CD4-positive, alpha-beta T cell treated with Interleukin-4 for 4 hours (primary cell): Measurements from ENCODE around the gene ASAP2.
"Not testable (repeated sequence)": the region's sequence is repeated elsewhere in the genome, so short reads cannot be mapped to it uniquely, and the experiment has no call there.

ENCODE experiments used
- DNase-seq: peaks from one replicate; pipeline ENCODE4 v3.0.0-alpha.2; 2020

ASAP2 gene

DNA sequence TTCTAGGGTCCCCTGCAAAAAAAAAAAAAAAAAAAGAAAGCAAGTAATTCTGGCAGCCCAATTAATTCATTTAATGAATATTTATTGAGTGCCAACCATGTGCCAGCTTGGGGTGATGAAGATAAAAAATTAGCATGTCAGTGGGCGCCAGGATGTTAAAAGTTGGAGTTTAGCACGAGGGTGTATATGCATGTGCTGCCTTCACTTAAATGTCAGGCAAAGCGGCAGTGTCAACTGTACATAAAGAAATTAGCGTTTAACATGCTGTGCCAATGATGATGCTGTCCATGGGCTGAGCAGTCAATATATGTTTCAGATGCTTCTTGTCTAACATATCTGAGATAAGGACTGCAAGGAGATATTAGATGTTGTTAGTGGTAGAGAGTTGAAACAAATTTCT lies 49.5 kb downstream of the ASAP2 start:
- DNase-seq, result no peak

DNA sequence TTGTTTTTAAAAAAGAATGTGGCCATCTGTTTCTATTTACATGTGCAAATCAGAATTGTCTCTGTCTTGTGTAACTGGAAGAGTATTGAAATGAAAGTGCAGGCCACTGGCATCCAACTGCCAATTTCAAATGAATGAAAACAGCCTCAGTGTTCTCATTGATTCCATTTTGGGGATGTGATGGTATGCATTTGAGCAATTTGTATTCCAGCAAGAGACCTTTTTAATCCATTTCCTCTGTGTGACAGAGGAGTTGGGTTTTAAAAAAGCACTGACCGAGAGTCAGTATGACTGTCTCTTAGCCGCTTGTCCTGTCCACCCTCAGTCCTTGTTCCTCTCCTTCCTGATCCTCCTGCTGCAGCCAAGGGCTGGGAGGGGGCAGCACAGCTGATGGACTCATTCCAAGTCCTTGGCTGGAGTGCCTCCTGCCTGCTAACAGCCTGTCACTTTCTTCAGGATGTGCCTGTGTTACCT lies 50.0 kb downstream of the ASAP2 start:
- no peak for DNase-seq

DNA sequence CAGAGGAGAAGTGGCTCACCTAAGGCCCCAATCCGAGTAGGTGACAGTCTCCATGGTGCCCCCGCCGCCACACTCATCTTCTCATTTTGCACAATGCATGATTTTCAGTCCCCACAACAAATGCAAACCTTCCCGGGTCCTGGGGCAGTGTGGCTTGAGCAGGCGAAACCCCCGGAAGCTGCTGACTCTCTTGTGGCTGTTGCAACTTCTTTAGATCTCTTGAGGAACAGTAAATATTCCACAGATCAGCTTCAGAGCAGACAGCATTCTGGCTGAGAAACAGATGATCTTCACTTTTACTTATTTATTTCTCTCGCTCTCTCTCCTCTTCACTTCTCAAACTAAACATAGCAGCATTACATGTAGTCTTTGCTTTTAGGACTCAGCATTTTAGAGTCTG lies 51.9 kb downstream of the ASAP2 start:
- DNase-seq, result no peak

DNA sequence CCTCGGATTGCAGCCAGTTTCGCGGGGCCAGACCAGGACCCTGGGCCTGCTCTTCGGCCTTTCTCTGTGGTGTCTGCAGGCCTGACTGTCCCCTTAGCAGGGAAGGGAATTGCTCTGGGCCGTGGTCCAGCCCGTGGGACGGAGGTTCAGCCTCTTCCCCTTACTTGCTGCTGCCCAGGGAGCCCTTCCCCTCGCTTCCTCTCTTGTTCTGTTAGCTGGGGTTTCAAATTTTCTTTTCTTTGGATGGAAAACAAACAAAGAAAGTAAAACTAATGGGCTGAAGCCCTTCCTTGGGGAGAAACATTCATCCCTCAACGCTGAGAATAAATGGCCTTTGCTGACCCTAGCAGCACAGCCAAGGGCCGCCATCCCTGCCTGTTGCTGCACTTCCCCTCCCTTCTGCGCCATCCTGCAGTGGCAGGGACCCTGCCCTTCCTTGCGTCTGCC lies 52.4 kb downstream of the ASAP2 start:
- DNase-seq, result no peak

DNA sequence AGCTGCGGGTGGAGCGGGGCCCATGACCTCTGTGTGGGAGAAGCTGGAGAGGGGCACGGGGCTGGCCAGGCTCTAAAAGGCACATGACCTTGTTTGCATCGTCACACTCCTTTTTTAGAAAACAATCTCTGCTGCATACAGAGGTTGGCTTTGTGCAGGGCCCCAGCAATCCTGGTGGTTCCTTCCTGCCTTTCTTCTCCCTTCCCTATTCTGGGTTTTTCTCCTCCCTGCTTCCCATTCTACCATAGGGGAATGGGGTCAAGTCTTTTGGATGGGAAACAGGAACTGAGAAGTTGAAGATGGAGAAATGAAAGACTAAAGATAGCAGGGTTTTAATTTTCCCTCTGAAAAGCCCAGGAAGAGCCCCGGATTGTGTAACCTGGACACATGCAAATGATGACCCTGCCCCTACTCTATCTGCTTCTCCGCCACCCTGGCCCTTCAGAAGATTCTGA lies 53.9 kb downstream of the ASAP2 start:
- no peak for DNase-seq

DNA sequence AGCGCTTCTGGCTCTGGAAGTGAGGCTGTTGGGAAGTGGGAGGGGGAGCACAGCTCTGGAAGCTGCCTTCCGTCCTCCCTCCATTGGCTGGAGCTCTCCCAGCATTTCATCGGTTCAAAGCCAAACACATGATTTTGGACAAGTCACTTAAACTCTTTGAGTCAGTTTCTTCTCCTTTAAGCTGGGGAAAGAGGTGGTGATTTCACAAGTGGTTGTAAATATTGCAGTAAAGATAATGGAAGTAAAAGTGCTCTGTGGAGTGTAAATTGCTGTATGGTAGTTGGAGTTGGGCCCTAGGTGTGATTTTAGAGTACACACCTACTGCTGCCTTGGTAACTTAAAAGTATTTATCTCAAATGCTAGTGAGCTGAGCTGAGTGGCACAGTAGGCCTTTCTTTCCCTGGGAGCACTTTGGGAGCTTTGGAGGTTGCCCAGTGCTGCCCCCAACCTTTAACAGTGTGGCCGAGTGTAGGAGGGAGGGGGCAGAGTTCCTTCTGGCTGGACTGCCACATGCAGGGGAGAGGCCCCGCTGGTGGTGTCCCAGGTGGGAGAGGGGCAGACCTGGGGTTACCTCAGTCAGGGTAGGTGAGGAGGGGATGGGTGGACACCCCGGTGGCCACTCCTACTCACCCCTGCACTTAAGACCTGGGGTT lies 54.7 kb downstream of the ASAP2 start:
- no peak for DNase-seq

DNA sequence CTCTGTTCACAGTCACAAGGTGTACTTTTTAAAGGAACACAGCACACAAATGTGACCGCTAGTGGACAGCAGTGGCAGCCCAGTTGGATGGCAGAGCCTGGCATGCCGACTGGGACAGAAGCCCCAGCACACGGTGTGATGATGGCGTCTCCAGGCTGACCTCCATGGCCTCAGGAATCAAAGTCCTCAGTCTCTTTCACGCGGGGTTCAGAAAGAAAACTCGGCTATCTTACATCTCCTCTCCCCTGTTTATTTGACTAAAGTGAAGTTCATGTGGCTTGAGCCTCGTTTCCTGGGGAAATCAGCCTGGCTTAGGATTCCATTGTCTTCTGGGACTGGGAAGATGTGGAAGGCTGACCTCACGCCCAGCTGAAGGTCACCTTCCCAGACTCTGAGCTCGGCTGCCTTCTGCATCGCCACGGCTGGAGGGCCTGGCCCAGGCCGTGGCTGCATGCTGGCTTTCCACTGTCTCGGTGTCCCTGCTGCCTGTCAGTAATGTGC lies 56.1 kb downstream of the ASAP2 start:
- DNase-seq, result no peak

DNA sequence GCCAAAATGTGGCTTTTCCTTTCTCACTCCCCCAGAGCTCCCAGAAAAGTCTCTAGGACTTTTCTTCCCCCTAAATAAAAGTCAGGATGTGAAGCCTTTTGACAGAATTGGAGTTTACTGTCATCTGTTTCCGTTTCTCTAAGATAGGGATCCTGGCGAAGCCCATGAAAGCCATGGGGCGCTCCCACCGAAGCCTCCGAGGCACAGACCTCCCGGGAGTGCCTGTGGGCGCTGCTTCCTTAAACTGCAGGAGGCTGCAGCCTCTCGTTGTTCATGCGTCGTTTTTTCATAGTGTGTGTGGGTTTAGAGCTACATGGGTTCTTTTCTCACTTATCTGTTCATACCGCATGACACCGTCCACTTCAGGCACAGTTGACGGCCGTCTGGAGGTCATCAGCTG lies 56.8 kb downstream of the ASAP2 start:
- DNase-seq, result no peak

DNA sequence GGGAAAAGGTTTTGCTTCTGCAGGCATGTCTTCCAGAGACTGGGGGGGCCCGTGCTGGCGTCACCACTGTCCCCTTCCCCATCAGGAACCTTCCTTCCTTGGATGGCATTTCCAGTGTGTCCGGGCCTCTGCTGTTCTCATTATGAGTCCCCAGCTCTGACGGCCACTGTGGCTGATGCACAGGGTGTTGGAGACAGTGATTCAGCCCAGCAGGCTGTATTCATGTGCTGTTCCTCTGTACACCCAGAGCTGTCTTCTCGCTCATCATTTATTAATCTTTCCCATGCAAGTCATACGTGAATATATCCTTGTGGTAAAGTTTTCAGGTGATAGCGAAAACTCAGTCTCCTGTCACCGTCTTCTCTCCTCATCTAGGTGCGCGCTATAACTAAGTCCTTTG lies 57.7 kb downstream of the ASAP2 start:
- no peak for DNase-seq

DNA sequence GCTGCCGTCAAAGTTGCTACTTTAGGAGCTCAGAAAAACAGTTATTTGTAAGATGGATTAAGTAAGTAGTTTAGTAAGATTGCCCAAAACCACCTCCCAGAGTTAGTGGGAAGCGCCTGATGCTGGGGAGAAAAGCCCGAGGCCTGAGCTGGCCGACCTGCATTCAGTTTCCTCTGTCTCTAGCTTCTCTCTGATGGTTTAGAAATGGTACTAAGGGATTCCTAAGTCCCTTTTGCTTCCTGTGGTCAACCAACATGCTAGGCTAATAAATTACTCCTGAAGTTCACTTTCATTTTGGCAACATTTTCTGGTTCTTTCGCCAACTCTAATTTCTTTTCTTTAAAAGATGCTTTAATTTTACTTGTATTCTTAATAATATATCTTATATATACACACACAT lies 60.1 kb downstream of the ASAP2 start:
- DNase-seq, result no peak

DNA sequence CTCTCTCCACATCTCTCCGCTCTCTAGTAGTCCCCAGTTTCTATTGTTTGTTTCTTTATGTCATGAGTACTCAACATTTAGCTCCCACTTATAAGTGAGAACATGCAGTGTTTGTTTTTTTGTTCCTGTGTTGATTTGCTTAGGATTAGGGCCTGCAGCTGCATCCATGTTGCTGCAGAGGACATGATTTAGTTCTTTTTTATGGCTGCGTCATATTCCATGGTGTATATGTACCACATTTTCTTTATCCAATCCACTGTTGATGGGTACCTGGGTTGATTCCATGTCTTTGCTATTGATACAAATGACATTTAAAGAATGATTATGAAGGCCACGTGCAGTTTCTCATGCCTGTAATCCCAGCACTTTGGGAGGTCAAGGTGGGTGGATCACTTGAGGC lies 60.7 kb downstream of the ASAP2 start:
- not testable (repeated sequence) for DNase-seq

DNA sequence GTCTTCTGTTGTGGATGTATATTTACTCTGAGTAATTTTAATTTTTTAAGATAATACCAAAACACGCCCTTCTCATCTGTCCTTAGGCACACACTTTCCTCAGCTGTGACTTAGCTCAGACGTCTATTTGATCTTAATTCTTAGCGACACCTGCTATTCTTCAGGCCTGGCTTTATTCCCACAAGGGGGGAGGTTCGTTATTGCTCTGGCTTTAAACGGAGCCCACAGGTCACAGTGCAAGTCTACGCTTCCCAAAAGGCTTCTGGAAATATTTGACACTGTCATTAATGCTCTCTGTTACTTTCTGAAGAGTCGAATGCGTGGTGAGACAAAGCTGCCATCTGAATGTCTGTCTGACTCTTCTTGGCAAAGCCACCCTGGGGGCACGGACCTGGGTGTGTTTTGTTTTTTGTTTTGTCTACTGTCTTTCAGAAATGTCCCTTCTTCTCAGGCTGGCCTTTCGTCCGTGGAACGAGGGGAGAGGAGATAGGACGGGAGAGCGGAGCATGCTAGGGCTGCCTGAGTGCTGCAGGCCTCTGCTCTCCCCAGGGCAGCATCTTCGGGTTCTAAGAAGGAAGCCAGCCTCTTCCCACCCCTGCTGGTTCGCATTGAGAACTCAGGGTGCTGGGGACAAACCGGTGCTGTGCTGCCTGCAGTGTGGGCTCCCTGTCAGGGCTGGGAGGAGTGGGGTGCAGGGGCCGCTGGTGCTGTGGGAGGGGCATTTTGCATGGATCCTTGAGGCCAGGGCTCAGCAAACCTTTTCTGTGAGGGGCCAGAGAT lies 61.9 kb downstream of the ASAP2 start:
- DNase-seq, result no peak

DNA sequence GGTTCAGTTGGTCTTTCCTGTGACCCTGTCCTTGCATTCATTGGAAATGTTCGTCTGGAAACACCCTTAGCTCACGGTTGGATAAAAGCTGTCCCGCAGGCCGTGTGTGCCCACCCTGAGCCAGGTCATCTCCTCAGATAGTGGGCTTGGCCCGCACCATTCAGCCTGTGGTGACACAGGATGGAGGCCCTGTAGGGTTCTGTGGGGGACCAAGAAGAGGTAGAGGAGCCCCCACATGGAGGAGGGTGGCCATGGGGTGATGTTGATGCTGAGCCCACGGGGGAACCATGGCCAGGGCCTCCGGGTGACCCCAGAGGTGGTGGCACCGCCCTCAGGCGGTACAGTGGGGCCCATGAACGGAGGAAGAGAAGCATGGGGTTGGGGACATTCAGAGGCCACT lies 62.7 kb downstream of the ASAP2 start:
- no peak for DNase-seq

DNA sequence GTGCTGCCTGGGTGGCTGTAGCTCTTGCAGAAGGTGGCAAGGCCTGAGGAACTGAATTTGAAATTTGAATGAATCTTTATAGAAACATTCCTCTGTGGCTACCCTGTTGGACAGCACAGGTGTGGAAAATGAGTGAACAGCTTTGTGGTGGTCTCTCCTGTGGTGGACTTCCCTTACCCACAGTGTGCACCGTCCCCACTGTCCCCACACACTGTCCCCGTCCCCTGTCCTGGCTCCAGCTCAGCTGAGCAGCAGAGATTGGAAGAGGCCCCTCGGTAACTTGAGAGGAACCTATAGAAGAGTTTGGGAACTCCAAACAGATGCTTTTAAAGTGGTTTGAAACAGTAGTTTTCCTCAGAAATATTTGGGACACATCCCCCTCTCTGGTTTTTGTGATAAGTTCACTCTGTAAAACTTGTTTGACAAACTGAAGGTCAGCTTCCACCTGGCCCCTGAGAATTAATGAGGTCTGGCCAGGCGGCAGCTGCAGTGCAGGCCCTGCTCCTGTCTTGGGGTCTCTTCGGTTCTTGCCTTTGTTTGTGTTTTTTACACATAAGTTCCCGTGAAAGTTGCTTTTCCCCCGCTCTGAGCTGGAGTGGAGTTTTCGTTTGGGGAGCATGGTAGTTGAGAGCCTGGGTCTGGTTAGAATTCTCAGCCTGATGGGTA lies 63.2 kb downstream of the ASAP2 start:
- DNase-seq, result no peak

DNA sequence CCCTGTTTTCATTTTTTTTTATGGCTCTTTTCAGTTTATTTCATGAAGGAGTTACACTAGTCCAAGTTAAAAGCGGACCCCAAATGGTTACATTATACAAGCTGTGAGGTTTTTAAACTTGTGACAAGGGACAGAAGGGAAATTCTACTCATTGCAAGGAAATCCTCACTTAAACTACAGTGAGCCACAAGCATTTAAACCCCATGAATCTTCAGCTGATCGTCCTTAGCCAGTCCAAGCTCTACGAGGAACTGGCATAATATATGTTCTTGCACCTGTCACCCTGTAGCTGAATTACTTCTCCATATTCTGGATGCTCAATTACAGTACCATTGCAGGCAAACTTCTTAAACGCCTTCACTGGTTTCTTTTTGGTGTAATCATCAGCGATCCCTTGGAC lies 64.5 kb downstream of the ASAP2 start:
- DNase-seq, result no peak

DNA sequence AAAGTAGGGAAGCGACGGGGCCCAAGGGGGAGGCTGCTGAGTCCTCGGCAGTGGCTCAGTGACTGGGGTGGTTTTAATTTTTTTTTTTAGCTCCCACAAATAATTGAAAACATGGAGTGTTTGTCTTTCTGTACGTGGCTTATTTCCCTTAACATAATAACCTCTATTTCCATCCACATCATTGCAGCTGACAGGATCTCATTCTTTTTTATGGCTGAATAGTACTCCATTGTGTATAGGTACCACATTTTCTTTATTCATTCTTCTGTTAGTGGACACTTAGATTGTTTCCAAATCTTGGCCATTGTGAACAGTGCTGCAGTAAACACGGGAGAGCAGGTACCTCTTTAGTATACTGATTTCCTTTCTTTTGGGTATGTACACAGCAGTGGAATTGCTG lies 65.1 kb downstream of the ASAP2 start:
- no peak for DNase-seq

DNA sequence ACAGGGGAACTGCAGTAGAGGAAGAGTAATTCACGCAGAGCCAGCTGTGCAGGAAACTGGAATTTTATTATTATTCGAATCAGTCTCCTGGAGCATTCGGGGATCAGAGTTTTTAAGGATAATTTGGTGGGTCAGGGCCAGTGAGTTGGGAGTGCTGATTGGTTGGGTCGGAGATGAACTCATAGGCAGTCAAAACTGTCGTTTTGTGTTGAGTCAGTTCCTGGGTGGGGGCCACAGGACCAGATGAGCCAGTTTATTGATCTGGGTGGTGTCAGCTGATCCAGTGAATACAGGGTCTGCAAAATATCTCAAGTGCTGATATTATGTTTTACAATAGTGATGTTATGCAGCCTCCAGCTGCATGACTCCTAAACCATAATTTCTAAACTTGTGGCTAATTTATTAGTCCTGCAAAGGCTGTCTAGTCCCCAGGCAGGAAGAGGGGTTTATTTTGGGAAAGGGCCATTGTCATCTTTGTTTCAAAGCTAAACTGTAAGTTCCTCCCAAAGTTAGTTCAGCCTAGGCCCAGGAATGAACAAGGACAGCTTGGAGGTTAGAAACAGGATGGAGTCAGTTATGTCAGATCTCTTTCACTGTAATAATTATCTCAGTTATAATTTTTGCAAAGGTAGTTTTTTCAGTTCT lies 67.0 kb downstream of the ASAP2 start:
- DNase-seq, result no peak

DNA sequence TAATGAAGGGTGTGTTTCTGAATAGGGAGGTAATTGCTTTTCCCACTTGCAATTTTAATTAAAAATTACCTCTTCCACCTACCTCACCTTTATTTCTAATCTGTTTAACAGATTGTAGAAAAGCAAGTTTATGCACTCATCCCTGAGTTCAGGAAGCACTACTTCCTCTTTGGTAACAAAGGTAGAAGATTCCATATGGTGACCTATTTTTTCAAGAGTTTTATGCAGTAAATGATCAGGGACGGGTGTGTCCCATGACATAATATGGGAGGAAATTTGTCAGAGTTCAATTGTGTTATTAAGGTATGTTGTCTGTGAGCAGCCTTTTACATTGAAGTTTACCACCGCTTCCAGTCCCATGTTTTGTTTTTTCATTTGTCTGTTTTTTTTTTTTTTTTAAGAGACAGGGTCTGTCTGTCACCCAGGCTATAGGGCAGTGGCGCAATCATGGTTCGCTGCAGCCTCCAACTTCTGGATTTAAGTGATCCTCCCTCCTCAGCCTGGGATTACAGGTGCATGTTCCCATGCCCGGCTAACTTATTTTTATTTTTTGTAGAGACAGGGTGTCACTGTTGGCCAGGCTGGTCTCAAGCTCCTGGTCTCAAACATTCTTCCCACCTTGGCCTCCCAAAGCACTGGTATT lies 68.2 kb downstream of the ASAP2 start:
- no peak for DNase-seq

DNA sequence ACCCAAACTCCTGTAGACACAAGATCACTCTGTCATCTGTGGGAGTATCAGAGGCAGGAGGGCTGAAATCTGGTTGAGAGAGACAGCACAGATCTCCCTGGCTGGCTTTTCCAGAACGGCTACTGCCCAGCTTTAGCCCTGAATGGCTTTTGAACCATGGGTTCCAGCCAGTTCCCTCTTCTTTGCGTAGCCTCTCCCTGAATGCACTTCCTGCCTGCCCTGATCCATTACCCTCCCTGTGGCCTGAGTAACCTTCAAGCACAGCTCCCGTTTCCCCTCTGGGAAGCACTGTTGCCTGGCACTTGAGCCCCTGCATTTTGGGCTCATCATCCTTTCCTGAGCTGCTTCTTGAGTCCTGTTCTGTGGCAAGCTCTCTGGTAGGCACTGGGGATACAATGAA lies 68.8 kb downstream of the ASAP2 start:
- DNase-seq, result no peak

DNA sequence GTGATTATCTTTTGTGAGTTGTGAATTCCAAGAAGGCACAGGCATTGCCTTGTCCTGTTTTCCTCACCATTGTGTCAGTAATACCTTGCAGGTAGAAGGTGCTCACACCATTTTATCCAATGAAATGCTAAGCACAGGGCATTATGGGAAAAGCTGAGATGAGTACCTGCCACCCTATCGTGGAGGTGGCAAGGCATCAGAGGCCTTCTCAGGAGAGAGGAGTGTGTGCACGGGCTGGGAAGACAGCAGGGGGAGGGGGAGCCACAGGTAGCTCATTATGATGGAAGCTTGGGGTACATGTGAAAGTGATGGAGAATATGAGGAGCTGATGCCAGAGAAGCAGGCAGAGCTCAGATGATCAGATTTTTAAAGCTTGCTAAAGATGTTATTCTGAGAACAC lies 69.5 kb downstream of the ASAP2 start:
- no peak for DNase-seq

DNA sequence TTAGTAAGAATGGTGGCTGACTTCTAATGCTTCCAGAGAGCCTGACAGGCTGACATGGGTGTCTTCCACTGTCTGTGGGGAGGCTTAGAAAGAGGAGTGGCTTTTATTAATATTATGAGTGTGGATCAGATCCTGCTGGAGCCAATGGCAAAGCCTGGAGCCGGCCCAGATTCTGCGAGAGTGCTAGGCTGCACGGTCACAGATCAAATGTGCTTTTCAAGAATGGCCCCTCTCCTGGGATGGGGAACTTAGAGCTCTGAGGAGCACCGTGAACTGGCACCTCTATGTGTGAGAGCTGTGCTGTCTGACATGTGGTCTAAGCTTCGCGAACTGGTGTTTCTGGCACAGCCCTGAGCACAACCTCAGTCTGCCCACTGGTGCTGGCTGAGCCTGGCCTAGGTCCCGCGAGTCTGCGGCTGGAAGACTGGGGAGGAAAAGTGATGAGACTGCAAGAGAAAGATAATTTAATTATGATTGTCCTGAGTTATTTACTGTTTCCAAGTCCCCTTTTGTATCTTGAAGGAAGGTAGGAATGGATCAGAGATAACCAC lies 70.4 kb downstream of the ASAP2 start:
- DNase-seq, result no peak

DNA sequence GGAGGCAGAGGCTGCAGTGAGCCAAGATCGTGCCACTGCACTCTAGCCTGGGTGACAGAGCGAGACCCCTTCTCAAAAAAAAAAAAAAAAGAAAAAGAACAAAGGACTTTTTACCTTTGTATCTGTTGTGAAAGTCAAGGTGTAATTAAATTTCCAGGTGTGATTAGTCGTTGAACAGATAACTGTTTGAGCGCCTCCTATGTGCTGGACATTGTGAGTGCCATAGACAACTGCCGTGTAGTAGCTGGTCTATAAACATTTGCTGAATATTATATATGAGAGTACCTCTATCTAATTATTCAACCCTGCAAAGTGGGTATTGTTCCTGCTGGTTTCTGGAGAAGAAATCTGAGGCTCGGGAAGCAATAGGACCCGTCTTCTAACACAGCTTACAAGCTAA lies 71.8 kb downstream of the ASAP2 start:
- no peak for DNase-seq
